ENCODE data around the gene HOXD11.

DNA sequence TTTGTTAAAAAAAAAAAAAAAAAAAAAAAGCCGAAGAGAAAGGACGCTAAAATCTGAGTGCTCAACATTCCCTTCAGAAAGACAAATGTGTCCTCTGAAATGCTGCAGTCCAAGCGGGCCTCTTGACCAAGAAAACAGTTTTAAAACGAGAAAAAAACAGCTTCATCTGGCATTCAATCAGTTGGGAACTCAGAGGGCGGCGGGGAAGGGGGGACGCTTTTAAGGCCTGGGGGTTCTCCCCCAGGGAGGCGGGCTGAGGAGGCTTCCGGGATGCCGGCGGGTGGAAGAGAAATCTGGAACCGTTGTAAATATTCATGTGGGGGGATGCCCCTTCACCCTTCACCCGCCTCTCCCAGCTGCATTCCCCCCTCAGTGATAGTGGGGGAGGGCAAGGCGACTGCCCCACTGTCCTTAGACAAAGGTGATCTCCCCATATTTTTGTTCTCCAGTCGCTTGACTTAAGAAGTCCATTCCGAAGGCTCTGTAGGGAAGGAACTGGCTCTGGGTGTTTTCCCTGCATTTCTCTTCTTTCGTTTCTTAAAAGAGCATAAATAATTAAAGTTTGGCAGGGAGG is 3.3 kb upstream of the HOXD11 start:
- TF ChIP-seq CTCF (IDR thresholded peaks at IDR 0.05 in 4 of 5, conservative IDR thresholded peaks at IDR 0.05 in 1 of 5) (no peak), POLR2A (IDR thresholded peaks at IDR 0.05) (no peak)

Measured in gastrocnemius medialis (tissue), 4 donors.